IPS-11a (cell line): ENCODE results near the gene YWHAH.

Experiments used
- H3K4me3 ChIP-seq: one replicate; pipeline ENCODE4 v1.5.1; 2013; ENCODE audit warnings: low read depth, low read length, control low read depth

YWHAH gene

DNA sequence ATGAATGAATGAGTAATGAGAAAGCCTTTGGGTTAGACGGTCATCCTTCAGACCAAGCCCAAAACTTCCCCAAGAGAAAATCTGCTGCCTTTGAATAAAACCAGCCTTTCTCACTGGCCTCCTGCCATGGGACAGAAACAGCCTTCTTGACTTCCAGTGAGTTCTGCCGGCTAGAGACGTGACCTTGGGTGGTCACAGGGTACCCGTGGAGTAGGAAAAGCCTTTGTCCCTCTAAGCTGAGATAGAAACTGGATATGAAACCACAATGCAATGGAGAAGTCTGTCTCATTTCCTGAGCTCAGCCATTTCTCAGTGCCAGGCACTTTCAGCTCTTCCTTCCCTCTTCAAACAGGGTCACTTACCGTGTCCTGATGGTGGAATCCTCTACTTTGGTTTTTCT lies 21.2 kb upstream of the YWHAH start:
- H3K4me3 ChIP-seq, result no peak overlapping the region

DNA sequence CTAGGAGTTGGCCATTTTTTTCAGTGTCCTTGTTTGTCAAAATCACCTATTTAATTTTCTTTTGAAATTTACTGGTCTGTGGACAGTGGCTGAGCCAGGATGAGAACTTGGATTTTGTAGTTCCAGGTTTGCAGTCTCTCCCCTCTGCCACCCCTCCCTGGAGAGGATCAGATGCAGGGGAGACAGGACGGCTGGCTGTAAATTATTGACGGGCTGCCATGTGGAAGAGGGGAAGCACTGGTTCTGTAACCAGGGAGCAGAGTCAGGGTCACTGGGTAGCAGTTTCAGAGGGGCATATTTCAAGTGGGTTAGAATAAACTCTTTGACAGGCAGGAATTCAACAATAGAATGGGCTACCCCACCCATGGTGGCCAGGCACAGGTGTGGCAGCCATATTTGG lies 20.6 kb upstream of the YWHAH start:
- H3K4me3 ChIP-seq, result no peak overlapping the region

DNA sequence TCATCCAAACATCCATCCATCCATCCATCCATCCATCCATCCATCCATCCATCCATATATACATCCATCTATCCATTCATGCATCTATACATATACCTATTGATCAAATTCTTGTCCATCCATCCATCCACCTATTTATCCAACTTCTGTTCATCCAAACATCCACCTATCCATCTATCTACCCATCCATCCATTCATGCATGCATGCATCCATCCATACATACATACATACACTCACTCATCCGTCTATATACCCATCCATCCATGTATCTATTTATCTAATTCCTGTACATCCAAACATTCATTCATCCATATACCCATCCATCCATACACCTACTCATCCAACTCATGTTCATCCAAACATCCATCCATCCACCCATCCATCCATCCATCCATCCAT lies 19.3 kb upstream of the YWHAH start:
- H3K4me3 ChIP-seq, result no peak overlapping the region

DNA sequence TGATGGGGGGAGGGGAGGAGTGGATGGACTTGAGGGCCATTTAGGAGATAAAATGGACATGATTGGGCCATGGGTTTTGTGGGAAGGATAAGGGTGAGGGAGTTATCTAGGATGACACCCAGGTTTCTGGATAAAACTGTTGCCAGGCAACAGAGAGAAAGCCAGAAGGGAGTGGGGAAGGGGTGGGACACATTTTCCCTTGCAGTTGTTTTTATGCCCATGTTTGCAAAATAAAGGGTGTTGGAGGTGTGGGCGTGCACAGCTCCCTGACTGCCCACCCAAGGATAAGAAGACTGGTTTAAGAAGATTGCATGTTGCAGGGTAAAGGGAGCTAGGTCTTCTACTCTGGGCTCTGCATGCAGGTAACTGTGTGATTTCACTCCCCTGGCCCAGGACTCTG lies 18.3 kb upstream of the YWHAH start:
- H3K4me3 ChIP-seq, result no peak overlapping the region

DNA sequence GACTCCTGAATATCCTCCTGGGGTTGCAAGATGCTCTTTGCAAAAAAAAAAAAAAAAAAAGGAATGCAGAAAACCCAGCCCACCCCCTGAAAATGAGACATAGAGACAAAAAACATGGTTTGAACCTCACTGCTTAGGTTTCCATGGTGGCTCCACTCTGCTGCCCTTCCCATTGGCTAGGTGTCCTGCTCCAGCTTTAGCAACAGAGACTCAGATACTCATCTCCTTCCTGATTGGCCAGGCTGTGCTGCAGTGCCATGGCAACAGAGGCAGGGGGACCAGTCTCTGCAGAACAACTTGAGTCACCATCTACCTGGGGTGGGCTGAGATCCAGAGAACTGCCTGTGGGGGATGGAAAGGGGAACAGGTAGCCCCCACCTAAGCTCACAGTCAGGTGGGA lies 17.4 kb upstream of the YWHAH start:
- no peak overlapping the region for H3K4me3 ChIP-seq

DNA sequence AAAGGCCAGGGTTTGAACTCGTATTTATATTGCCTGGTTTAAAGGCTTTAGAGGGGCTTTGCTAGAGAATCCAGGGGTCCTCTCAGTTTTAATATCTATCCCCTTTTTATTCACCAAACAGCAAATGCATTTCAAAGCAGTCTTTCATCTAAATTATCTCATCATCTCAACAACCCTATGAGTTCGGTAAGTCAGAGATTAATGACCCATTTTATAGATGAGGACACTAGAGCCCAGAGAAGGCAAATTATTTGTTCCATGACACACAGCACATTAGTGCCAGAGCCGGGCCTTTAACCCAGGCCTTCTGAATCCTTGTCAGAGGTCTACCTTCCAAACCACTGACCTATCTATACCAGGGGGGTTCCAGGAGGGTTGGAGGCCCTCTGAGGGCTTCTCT lies 16.8 kb upstream of the YWHAH start:
- no peak overlapping the region for H3K4me3 ChIP-seq

DNA sequence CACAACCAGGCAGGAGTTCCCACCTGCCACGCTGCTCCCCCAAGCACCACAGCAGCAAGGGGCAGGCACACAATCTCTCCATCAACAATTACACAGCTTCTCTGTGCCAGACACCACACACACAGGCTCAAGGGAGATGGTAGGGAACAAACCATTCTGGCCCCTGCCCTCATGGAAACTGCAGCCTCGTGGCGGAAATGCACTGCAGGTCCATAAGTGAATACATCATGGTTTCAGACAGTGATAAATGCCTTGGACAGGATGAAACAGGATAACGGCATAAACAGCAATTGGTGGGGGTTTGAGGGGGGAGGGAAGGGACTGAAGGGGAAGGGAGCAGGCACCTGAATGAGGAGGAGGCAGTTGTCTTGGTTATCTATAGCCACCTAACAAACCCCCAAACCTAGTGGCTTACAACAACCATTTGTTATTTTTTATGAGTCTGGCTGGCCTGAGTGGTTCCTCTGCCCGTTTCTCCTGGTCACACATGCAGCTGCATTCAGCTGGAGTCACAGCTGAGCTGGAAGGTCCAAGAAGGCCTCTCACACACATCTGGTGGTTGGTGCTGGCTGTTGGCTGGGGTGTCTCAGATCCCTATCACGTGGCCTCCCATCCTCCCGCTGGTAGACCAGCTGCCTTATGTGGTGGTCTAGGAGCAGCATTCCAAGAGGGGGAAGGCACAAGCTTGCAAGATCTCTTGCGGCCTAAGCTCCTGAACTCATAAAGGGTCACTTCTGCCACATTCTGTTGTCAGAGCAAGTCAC lies 15.0 kb upstream of the YWHAH start:
- H3K4me3 ChIP-seq, result no peak overlapping the region

DNA sequence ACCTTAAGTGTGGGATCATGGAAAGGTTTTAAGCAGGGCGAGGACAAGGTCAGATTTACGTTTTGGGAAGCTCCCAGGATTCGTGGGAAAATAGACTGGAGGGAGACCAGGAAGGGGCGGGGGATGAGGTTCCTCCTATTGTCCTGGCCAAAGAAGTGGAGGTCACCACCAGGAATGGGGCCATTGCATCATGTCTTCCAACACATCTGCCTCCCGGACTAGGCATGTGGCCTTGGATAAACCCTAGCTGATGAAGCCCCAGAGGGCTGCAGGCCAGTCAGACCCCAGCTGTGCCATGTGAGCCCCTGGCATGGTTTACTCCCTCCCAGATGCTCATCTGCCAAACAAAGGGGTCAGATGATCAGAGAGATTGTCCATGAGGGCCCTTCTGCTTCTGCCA lies 11.5 kb upstream of the YWHAH start:
- H3K4me3 ChIP-seq, result no peak overlapping the region

DNA sequence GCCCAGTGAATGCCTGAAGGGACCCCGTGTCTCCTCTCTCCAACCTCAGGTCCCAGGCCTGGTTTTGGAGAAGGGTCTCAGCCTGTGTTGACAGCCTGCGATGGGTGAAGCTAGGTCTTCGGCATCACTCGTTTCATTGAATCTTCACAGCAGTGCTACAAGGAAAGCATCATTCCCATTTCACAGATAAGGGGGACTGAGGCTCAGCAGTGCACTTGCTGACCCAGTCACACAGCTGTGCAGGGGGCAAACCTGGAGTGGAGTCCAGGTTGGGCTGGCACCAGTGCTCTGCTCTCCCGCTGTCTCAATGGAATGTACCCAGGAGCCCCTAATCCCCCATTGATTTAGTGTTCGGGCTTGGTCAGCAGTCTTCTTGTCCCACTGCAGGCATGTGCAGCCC lies 10.9 kb upstream of the YWHAH start:
- H3K4me3 ChIP-seq, result no peak overlapping the region

DNA sequence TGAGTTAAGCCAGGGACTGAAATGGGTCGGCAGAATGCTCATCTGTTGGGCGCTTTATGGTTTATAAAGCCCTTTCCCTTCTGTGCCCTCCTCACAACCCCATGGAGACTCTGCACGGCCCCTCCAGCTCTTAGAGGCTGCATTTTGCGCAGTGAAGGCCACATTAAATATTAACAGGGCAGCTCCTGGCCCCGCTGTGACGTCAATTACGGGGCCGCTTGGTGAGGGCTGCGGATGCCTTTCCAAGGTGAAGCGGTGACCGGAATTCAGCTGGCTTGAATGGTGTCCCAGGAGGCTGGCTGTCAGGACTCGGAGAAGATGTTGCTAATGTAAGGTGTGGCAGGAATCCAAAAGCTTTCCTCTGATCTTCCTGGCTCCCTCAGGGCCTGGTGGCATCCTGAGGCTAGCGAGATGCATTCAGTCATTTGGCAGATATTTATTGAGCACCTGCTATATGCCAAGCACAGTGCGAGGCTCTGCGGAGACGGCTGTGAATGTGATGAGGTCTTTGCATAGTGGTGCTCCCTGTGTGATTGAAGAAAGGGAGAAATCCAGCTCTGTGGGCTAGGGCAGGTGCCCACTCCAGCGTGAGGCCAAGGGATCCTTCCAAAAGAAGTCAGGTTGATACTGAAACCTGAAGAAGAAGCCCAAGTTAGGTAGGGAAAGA lies 10.4 kb upstream of the YWHAH start:
- H3K4me3 ChIP-seq, result no peak overlapping the region

DNA sequence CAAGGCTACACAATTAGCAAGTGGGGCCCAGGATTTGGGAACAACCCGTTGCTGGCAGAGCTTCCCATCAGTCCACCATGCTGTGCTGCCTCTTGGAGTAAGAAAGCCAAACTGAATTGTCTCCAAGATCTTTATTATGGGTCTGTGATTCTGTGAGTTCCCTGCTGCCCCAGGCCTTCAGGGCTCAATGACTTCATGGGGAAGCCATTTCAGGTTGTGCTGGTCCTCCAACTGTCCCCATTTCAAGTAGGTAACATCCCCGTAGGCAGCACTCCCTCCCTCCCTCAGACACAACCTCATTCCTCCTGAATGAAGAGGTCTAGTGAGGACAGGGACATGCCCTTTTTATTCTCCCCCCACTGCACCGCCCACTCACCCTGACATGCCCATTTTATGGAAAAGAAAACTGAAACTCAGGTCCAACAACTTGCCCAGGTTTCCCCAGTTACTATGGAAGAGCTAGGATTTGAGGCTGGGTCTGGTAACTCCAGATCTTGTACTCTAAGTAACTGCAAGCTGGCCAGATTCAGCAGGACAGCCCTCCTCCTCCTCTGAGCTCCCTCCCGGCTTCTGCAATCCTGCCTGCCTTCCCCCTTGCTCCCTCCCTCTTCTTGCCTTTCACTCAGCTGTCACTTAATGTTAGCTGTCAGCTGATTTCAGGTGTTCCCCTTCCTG lies 8.2 kb upstream of the YWHAH start:
- no peak overlapping the region for H3K4me3 ChIP-seq

DNA sequence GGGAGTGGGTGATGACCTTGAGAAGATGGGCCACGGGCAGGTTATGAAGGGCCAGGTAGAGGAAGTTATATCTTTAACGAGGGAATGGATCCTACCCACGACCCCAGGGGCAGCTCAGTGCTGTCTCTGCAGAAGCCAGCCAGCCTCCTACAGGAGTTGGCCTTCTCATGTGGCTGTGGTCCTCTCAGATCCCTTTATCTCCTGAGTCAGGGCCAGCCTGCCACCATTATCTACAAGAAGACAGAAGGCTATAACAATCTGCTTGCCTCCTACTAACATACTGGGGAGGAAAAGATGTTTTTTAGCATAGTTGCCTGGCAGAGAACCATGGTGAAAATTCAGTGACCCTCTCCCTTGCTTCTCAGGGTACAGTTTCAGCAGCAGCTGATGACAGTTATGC lies 7.0 kb upstream of the YWHAH start:
- no peak overlapping the region for H3K4me3 ChIP-seq

DNA sequence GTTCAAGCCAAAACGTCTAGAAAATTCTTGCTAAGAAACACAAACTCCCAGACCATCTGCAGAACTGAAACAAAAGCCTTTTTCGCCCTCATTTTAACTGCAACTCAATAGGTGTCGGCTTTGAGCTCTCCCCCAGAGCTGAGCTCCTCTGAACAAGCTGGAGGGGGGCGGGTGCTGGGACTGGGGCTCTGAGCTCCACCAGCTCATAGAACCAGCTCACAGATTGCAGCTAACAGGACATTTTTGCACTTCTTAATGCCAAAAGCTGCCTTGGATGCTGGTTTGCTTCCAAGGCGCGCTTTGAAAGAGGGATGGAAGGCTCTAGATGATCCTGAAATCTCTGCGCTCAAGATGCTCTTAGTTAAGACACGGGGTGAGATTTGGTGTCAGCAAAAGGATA lies 6.0 kb upstream of the YWHAH start:
- H3K4me3 ChIP-seq, result no peak overlapping the region

DNA sequence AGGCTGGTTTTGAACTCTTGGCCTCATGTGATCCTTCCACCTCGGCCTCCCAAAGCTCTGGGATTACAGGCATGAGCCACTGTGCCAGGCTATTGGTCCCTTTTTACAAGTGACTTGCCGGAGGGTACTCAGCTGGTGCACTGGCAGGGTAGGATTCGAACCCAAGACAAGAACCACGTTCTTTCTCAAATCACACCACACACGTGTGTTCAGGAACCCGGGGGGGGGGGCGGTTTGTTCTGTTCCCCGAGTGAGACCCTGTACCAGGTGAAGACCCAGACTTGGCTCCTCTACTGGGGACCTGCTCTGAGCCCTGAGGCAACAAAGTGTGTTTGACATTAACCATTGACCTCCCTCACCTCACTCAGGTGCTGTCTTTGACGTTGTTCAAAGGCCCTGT lies 3.8 kb upstream of the YWHAH start:
- H3K4me3 ChIP-seq, result no peak overlapping the region

DNA sequence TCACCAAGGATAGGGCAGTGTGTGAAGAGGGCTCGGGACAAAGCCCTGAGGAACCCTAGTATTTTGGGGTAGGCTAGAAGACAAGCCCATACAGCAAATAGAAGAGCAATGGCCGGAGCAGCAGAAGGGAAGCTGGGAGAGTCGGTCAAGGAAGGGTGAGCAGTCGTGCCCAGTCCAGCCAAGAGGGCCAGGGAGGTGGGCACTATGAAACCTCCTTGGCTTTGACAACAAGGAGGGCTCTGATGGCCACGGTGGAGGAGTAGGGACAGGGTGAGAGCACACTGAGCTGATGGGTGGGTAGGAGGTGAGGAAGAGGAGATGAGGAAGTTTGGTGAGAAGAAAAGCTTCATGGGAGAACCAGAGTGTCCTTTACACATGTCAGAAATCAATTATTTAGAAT lies 2.2 kb upstream of the YWHAH start:
- H3K4me3 ChIP-seq, result no peak overlapping the region

DNA sequence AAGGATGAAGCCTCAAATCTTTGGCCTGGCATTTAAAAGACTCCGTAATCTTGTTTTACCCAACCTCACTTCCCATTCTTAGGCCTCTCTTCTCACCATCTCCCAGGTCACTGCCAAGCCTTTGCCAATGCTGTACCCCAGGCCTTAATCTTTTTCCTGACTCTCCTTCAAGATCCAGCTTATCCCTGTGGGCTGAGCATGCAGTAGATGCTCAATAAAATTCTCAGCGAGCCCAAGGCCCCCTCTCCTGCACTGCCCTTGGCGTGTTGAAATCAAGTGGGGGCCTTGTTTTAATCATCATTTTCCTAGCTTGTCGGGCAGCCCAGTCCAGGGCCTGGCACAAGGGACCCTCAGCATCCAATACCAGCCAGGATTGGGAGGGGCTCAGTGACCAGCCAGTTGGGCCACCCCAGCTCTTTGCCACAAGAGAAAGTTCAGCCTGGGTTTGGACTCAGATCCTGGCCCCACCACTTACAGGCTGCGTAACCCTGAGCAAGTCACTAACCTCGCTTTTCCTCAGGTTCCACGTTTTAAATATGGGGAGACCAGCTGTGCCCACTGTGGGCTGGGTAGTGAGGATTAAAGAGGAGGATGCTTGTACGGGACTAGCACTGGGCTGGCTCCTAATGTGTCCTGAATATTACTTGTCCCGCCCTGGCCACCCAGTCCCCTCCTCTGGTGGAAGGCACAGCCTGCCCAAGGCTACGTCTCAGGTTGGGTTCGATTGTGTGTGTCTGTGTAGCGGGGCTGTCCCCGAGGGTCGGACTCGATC lies 943 bp upstream of the YWHAH start:
- peak overlapping the region; percentile 43 for H3K4me3 ChIP-seq

DNA sequence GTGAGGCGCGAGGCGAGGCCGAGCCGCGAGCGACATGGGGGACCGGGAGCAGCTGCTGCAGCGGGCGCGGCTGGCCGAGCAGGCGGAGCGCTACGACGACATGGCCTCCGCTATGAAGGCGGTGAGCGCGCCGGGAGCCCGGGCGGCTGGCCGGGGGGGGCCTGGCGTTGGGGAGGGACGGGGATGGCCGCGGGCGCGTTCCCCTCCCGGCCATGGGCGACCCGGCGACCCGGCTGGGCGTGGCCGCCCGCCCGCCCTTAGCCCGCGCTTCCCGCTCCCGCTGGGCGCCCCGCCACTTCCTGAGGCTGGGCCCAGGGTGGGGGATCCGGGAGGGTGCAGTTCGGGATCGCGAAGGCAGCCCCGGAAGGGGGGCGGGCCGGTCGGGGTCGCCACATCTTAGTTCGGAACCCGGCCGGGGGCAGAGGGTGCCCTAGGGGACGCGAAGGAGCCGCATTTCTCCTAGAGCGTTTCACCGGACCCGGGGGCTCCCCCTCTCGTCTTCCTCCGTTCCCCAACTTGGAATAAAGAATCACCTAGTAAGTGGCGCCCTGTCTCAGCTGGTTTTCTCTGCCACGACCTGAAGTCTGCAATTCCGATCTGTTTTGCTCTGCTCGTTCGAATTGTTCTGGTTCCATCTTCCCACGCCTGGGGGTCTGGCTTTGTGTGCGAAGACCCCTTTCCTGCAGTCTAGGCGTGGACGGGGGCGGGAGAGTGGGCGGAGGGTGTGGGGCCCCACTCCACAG lies 536 bp downstream of the YWHAH start:
- peak overlapping the region; percentile 90 for H3K4me3 ChIP-seq

DNA sequence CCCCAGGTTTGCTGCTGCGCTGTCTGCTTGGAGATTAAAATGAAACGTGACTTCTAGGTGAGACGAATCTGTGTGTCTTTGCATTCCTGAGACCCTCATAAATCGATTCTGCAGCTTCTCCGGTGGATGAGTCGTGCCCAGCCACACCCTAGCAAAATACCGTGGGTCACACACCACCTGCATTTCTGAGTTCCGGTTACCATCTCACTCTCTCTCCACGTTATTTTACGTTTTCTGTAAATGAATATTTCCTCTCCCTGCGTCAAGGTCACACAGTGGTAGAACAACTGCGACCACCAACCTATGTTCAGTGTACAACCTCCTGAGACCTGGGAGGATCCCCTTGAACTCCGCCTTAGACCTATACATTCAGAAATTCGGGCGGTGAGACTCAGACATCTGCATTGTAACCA lies 1.1 kb downstream of the YWHAH start:
- peak overlapping the region; percentile 90 for H3K4me3 ChIP-seq

DNA sequence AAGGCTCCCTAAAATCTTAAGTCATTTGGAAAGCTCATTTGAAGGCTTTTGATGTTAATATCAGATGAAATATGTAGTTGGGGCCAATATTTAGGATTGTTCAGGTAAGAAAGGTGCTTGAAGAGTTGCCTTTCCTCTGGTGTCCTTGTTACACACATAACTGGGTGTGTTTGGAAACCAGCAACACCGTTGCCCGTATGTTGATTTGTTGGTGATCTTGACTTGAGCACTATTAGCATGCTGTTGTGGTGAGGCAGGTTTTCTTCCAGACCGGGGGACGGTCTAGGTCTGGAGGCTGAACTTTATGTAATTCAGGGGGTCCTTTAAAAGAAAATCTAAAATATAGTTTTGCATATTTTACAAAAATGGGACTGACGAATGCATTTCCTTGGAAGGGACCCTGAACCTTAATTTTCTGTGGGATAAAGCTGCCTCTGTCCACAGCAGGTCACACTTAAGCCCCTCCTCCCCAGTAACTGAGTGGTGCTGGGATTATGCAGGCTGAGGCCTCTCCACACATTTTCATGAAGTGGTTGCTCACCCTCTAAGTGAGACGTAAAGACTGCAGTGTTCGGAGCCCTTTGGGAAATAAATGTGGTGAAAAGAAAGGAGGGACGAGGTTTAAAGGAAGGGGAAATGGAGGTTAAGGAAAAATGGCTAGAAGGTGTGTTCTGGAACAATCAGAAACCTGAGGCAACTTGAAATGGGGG lies 1.8 kb downstream of the YWHAH start:
- peak overlapping the region; percentile 90 for H3K4me3 ChIP-seq

DNA sequence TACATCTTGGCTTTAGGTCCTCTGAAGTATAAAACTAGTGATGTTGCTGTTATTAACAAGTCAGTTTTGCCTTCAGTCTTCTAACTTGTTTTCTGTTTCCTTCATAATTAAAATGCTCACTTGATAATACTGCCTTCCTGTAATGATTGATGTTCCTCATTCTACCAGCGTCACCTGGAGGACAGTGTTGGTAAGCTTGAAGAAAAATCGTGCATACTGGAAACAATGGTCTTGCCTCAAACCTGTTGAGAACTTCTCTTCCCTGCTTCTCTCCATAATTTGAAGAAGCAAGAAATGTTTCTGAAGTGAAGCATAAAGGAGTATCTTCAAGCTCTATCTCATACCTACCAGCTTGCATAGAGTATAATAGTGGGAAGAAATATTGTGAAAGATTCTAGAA lies 3.0 kb downstream of the YWHAH start:
- H3K4me3 ChIP-seq, result no peak overlapping the region
